T-cell (primary cell): ENCODE results near the gene RABGAP1L. TPM values are rescaled to one million over a fixed set of nuclear protein-coding genes. Genes with fewer than 3 reads are reported as not detected.

Experiments
- ATAC-seq, 4 experiments: fragments of 200-7000 bp in 3 of 4; fragments of 150-1000 bp in 1 of 4; cut with Tn5 transposase; replicated peaks in 1 of 4; 1 replicate in 3 of 4; 2 replicates in 1 of 4; pipeline ENCODE4 v1.10.0; 2021; ENCODE audit warnings: moderate library complexity in 3 of 4, mild to moderate bottlenecking in 2 of 4, moderate number of reproducible peaks in 1 of 4
- CTCF ChIA-PET, 2 donors: fragments of 300-600 bp; sonication (Branson Sonifier 250); formaldehyde crosslinking; loops; one replicate each; lab custom pipeline; 2022; ENCODE audit warnings: antibody characterized with exemption in 2 of 2; lab: Charles Lee
- POLR2A ChIA-PET, 2 donors: fragments of 300-600 bp; sonication (Branson Sonifier 250); formaldehyde crosslinking; loops; one replicate each; lab custom pipeline; 2022; ENCODE audit warnings: antibody characterized with exemption in 2 of 2; lab: Charles Lee
- DNase-seq, 35 experiments: peaks; one replicate each; pipeline versions ENCODE4 v3.0.0 to v3.0.0-alpha.2; 2013 to 2023
- H3K27ac ChIP-seq: one replicate; pipeline ENCODE4 v1.5.1; 2013; ENCODE audit warnings: low read length
- H3K27me3 ChIP-seq, 2 experiments: replicated peaks in 1 of 2; 1 replicate in 1 of 2; 2 replicates in 1 of 2; pipeline versions ENCODE4 v1.6.1 to v1.7.0; 2013; ENCODE audit warnings: low read length in 1 of 2, mixed read lengths in 1 of 2; ENCODE audit not compliant: control insufficient read depth in 2 of 2, insufficient read depth in 2 of 2; ENCODE audit errors: extremely low read depth in 1 of 2
- H3K36me3 ChIP-seq, 2 donors: 1 replicate in 1 of 2; 2 replicates in 1 of 2; pipeline versions ENCODE4 v1.6.1 to v1.7.0; 2013; ENCODE audit warnings: low read length in 1 of 2; ENCODE audit not compliant: control insufficient read depth in 2 of 2, insufficient read depth in 1 of 2; ENCODE audit errors: extremely low read depth in 1 of 2
- H3K4me1 ChIP-seq, 2 experiments: 1 replicate in 1 of 2; 2 replicates in 1 of 2; pipeline versions ENCODE4 v1.6.1 to v1.7.0; 2013; ENCODE audit warnings: low read length in 2 of 2, mixed read lengths in 1 of 2; ENCODE audit not compliant: insufficient read depth in 2 of 2, control insufficient read depth in 1 of 2; ENCODE audit errors: extremely low read depth in 1 of 2
- H3K4me3 ChIP-seq, 2 donors: 1 replicate in 1 of 2; 2 replicates in 1 of 2; pipeline versions ENCODE4 v1.5.1 to v1.7.0; 2013; ENCODE audit warnings: mild to moderate bottlenecking in 2 of 2, low read length in 1 of 2, moderate library complexity in 1 of 2; ENCODE audit not compliant: control insufficient read depth in 1 of 2; ENCODE audit errors: extremely low read depth in 1 of 2
- H3K9me3 ChIP-seq: 2 replicates; pipeline ENCODE4 v1.7.0; 2013
- H3K27ac Mint-ChIP-seq, 2 donors: one replicate each; pipeline ENCODE4 v1.8.0; 2020 to 2021; ENCODE audit warnings: mild to moderate bottlenecking in 2 of 2, mixed read lengths in 2 of 2
- H3K27me3 Mint-ChIP-seq, 2 donors: one replicate each; pipeline ENCODE4 v1.8.0; 2021 to 2022; ENCODE audit warnings: mixed read lengths in 2 of 2
- H3K36me3 Mint-ChIP-seq: one replicate; pipeline ENCODE4 v1.8.0; 2021; ENCODE audit warnings: mixed read lengths
- H3K4me1 Mint-ChIP-seq, 3 donors: one replicate each; pipeline ENCODE4 v1.8.0; 2020 to 2022; ENCODE audit warnings: mixed read lengths in 3 of 3, mild to moderate bottlenecking in 1 of 3
- H3K4me3 Mint-ChIP-seq, 3 donors: one replicate each; pipeline ENCODE4 v1.8.0; 2020 to 2022; ENCODE audit warnings: mild to moderate bottlenecking in 3 of 3, mixed read lengths in 3 of 3, moderate library complexity in 3 of 3
- H3K9me3 Mint-ChIP-seq, 3 donors: one replicate each; pipeline ENCODE4 v1.8.0; 2020 to 2022; ENCODE audit warnings: mixed read lengths in 3 of 3
- WGBS: methylation state at CpG from one replicate; pipeline ENCODE4 v1.1.5; 2013; ENCODE audit warnings: missing lambda C conversion rate; ENCODE audit not compliant: insufficient coverage; 5-methylcytosine and 5-hydroxymethylcytosine counted together
- total RNA-seq, 35 experiments: library from RNA in 6 of 35; stranded (reverse) in 6 of 35; fragments of 120-200 nt in 1 of 35; gene quantifications; one replicate each; pipeline versions ENCODE4 v1.2.1 to v1.2.4 and lab custom pipeline; 2013 to 2026

RABGAP1L gene
- total RNA-seq, 5 donors from 2014 or later (not counting 1 experiment from before 2014, with no cell fraction given) = 75.0 to 108 (median 82.3) TPM

GRCh38 chr1:174998569-174999215 is 839.4 kb downstream of the RABGAP1L start:
- H3K27me3 ChIP-seq = no peaks in the 10 kb centered on the region
- Mint-ChIP-seq H3K27ac (no peak overlapping the region), H3K36me3 (peaks cover 10% of the 10 kb centered on the region), H3K4me3 (no peak overlapping the region), H3K27me3 (no peaks in the 10 kb centered on the region), H3K9me3 (no peaks in the 10 kb centered on the region), H3K4me1 (peaks cover 32 to 49% (median 40%) of the 10 kb centered on the region in 3 donors)
- WGBS = 11% methylated on average over 17 of the region's 19 CpGs
- peaks cover 0 to 3% of the 10 kb centered on the region in 2 donors for H3K36me3 ChIP-seq
- peak overlapping the region; percentile 99 for H3K27ac ChIP-seq
- H3K4me1 ChIP-seq = peaks cover 22% of the 10 kb centered on the region in 2 experiments
- ChIA-PET CTCF (interaction anchor here (0.6 to 3.8 kb wide), 19 partner anchors 9 to 227 kb away, joined by 3 to 35 read pairs (median 7); partner anchors contain the start of genes KIAA0040 (in 1 of the 2) and MRPS14 (in 1 of the 2)), POLR2A (interaction anchor here (0.6 to 2.9 kb wide), 16 partner anchors 19 to 1284 kb away, joined by 3 to 58 read pairs (median 6); partner anchors contain the start of genes MRPS14 (in 2 of the 2) and KLHL20 (in 1 of the 2))
- peak overlapping the region; percentile 75 to 82 for H3K4me3 ChIP-seq
- no peak for ATAC-seq
- peak in 32 of 35 experiments; percentile 11 to 81 (median 42) for DNase-seq
- H3K9me3 ChIP-seq = no peaks in the 10 kb centered on the region

- DNase-seq (peak; percentile 94 to 99 (median 97)), ATAC-seq (peak; percentile 78 to 85 (median 80))
- no peak overlapping the region for H3K4me3 Mint-ChIP-seq
- Histone ChIP-seq H3K4me3 (peak overlapping the region; percentile 75 to 82), H3K27me3 (no peaks in the 10 kb centered on the region), H3K27ac (peak overlapping the region; percentile 99), H3K36me3 (no peaks in the 10 kb centered on the region), H3K9me3 (no peaks in the 10 kb centered on the region), H3K4me1 (peaks cover 22% of the 10 kb centered on the region in 2 experiments)
- POLR2A ChIA-PET = interaction anchor here (0.6 to 2.9 kb wide), 19 partner anchors 10 to 1284 kb away, joined by 3 to 58 read pairs (median 5); partner anchors contain the start of genes MRPS14 (in 2 of the 2) and KLHL20 (in 1 of the 2)
- no peak overlapping the region for H3K27ac Mint-ChIP-seq
- peaks cover 7% of the 10 kb centered on the region for H3K36me3 Mint-ChIP-seq
- peaks cover 37 to 51% (median 47%) of the 10 kb centered on the region in 3 donors for H3K4me1 Mint-ChIP-seq
- CTCF ChIA-PET = interaction anchor here (0.6 to 3.8 kb wide), 19 partner anchors 10 to 228 kb away, joined by 3 to 35 read pairs (median 7); partner anchors contain the start of genes KIAA0040 (in 1 of the 2) and MRPS14 (in 1 of the 2)
- under 1% methylated on average over 56 of the region's 58 CpGs for WGBS
- H3K27me3 Mint-ChIP-seq = no peaks in the 10 kb centered on the region
- no peaks in the 10 kb centered on the region for H3K9me3 Mint-ChIP-seq
Observed at GRCh38 chr1:174999216-174999935, 840.1 kb downstream of the RABGAP1L start.

- WGBS = under 1% methylated on average over 71 of the region's 71 CpGs
- H3K27me3 Mint-ChIP-seq = no peaks in the 10 kb centered on the region
- peaks cover 0 to 6% of the 10 kb centered on the region in 2 donors for H3K36me3 ChIP-seq
- H3K27me3 ChIP-seq = no peaks in the 10 kb centered on the region
- H3K4me3 Mint-ChIP-seq = no peak within 1 kb of the TSS
- no peaks in the 10 kb centered on the region for H3K9me3 Mint-ChIP-seq
- peaks cover 42 to 54% (median 49%) of the 10 kb centered on the region in 3 donors for H3K4me1 Mint-ChIP-seq
- CTCF ChIA-PET = interaction anchor here (0.6 to 3.8 kb wide), 11 partner anchors 10 to 315 kb away, joined by 3 to 35 read pairs (median 7); partner anchors contain the start of gene MRPS14 (in 1 of the 2)
- peaks cover 9% of the 10 kb centered on the region for H3K36me3 Mint-ChIP-seq
- peak within 1 kb of the TSS; percentile 75 to 84 for H3K4me3 ChIP-seq
- POLR2A ChIA-PET = interaction anchor here (0.6 to 2.9 kb wide), 13 partner anchors 11 to 200 kb away, joined by 3 to 58 read pairs (median 5); partner anchors contain the start of gene MRPS14 (in 1 of the 2)
- peak within 1 kb of the TSS; percentile 90 to 94 for H3K27ac Mint-ChIP-seq
- H3K4me1 ChIP-seq = peaks cover 22% of the 10 kb centered on the region in 2 experiments
- ATAC-seq (peak in 3 of 4 experiments; percentile 2 to 5 (median 4)), DNase-seq (peak in 15 of 35 experiments; percentile 5 to 56 (median 18))
- H3K27ac ChIP-seq = peak within 1 kb of the TSS; percentile 99
- H3K9me3 ChIP-seq = no peaks in the 10 kb centered on the region
Observed at GRCh38 chr1:174999936-175000696, 840.8 kb downstream of the RABGAP1L start, which contains the start of gene CACYBP. CACYBP (plus strand) TSS chr1:174999947; CDS start chr1:175000181, 234 bp downstream.

GRCh38 chr1:175000697-175001187 is 841.4 kb downstream of the RABGAP1L start:
- Mint-ChIP-seq H3K9me3 (no peaks in the 10 kb centered on the region), H3K27me3 (no peaks in the 10 kb centered on the region), H3K27ac (peak overlapping the region; percentile 90 to 94), H3K4me3 (no peak overlapping the region), H3K4me1 (peaks cover 48 to 61% (median 56%) of the 10 kb centered on the region in 3 donors), H3K36me3 (peaks cover 14% of the 10 kb centered on the region)
- peaks cover 22% of the 10 kb centered on the region in 2 experiments for H3K4me1 ChIP-seq
- WGBS = 6% methylated on average over 5 of the region's 5 CpGs
- H3K27me3 ChIP-seq = no peaks in the 10 kb centered on the region
- no peak for ATAC-seq
- peak overlapping the region; percentile 76 for H3K27ac ChIP-seq
- H3K9me3 ChIP-seq = no peaks in the 10 kb centered on the region
- H3K36me3 ChIP-seq = peaks cover 0 to 12% of the 10 kb centered on the region in 2 donors
- CTCF ChIA-PET = interaction anchor here (0.7 to 3.8 kb wide), 8 partner anchors 16 to 314 kb away, joined by 3 to 35 read pairs (median 4); partner anchors contain the start of gene MRPS14 (in 1 of the 2)
- DNase-seq = peak in 1 of 35 experiments; percentile 38
- peak overlapping the region; percentile 75 to 84 for H3K4me3 ChIP-seq
- POLR2A ChIA-PET = interaction anchor here (0.9 to 2.9 kb wide), 6 partner anchors 14 to 201 kb away, joined by 3 to 58 read pairs (median 4); partner anchors contain the start of gene MRPS14 (in 1 of the 2)

- H3K4me1 Mint-ChIP-seq = peaks cover 52 to 58% (median 54%) of the 10 kb centered on the region in 3 donors
Observed at GRCh38 chr1:175002910-175003517, 843.7 kb downstream of the RABGAP1L start.

More at GRCh38 chr1:175002910-175003517, 843.7 kb downstream of the RABGAP1L start:
- 83% methylated on average over 10 of the region's 17 CpGs for WGBS
- no peak overlapping the region for H3K27ac ChIP-seq
- no peaks in the 10 kb centered on the region for H3K9me3 ChIP-seq
- peak overlapping the region in 2 of 3 donors; percentile 2 to 31 for H3K4me3 Mint-ChIP-seq
- ATAC-seq (no peak), DNase-seq (no peak)
- H3K27ac Mint-ChIP-seq = peak overlapping the region; percentile 62 to 68
- peaks cover 17% of the 10 kb centered on the region for H3K36me3 Mint-ChIP-seq
- H3K9me3 Mint-ChIP-seq = no peaks in the 10 kb centered on the region
- peaks cover 21 to 22% of the 10 kb centered on the region in 2 experiments for H3K4me1 ChIP-seq
- H3K27me3 Mint-ChIP-seq = no peaks in the 10 kb centered on the region
- ChIA-PET CTCF (interaction anchor here in 1 of 2 donors (0.6 to 1.5 kb wide), 3 partner anchors 20 to 1400 kb away, joined by 3 read pairs; partner anchors contain the start of genes MRPS14 and SLC9C2), POLR2A (interaction anchor here in 1 of 2 donors (1.8 kb wide), 1 partner anchor 203 kb away, joined by 9 read pairs; no protein-coding TSS in a partner anchor)
- peaks cover 0 to 32% of the 10 kb centered on the region in 2 donors for H3K36me3 ChIP-seq
- H3K27me3 ChIP-seq = no peaks in the 10 kb centered on the region
- no peak overlapping the region for H3K4me3 ChIP-seq
